ENCODE data around the gene GRAMD1A.

DNA sequence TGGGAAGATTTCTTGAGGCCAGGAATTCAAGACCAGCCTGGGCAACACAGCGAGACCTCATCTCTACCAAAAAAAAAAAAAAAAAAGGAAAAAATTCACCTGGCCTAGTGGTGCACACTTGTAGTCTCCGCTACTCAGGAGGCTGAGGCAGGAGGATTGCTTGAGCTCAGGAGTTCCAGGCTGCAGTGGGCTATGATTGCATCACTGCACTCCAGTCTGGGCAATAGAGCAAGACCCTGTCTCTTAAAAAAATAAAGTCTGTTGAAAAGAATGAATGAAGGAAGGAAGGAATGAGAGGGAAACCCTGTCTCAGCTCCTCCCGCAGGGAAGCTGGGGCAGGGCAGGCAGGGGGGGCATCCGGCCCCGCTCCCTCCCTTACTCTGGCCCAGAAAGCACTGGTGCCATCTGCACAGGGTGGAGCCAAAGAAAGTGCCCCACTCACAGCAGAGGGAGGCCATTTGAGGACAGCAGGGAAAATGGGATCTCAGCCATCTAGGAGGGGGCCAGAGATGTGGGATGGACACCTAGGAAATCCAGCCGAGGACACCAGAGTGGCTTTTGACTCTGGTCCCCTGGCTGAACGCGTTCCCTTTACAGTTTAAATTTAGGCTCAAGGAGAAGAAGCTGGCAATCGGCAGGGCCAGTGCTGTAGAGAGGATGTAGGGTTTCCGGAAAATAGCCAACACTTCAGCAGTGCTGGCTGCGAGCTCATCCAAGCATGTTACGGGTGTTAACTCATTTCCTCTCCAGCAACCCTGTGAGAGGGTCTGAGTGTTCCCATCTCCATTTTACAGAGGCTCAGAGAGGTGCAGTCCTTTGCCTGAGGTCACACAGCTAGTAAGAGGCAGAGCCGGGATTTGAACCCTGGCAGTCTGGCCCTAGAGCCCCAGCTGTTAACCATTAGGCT lies 37.8 kb downstream of the GRAMD1A start:
- TF ChIP-seq, protein P1, sequence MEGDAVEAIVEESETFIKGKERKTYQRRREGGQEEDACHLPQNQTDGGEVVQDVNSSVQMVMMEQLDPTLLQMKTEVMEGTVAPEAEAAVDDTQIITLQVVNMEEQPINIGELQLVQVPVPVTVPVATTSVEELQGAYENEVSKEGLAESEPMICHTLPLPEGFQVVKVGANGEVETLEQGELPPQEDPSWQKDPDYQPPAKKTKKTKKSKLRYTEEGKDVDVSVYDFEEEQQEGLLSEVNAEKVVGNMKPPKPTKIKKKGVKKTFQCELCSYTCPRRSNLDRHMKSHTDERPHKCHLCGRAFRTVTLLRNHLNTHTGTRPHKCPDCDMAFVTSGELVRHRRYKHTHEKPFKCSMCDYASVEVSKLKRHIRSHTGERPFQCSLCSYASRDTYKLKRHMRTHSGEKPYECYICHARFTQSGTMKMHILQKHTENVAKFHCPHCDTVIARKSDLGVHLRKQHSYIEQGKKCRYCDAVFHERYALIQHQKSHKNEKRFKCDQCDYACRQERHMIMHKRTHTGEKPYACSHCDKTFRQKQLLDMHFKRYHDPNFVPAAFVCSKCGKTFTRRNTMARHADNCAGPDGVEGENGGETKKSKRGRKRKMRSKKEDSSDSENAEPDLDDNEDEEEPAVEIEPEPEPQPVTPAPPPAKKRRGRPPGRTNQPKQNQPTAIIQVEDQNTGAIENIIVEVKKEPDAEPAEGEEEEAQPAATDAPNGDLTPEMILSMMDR (conservative IDR thresholded peaks at IDR 0.05), result no peak
- no peak for TF ChIP-seq ZFX (IDR thresholded peaks at IDR 0.05)
